HepG2 (cell line): ENCODE data around the gene THRSP. TPM values are rescaled to one million over a fixed set of nuclear protein-coding genes. Genes with fewer than 3 reads are reported as not detected.

Source experiments
- AGO1 ChIP-seq: fragments of 200-400 bp; formaldehyde crosslinking; IDR thresholded peaks from 2 replicates; pipeline ENCODE4 v1.6.1; 2017; ENCODE audit warnings: mild to moderate bottlenecking, low read depth, low read length, moderate library complexity; ENCODE audit not compliant: poor library complexity, severe bottlenecking
- CREB1 ChIP-seq, 2 experiments: fragments of 450-650 bp in 1 of 2; IDR thresholded peaks; 2 replicates each; pipeline ENCODE4 v1.6.1; 2016 to 2017; ENCODE audit warnings: control low read depth in 1 of 2, mild to moderate bottlenecking in 1 of 2, missing compliant biosample characterization in 1 of 2, missing genetic modification characterization in 1 of 2
- HDAC1 ChIP-seq: sonication (generic); formaldehyde crosslinking; IDR thresholded peaks from 2 replicates; pipeline ENCODE4 v1.5.1; 2020; ENCODE audit warnings: mild to moderate bottlenecking, missing genetic modification reagents
- HNRNPLL ChIP-seq: fragments of 200-400 bp; formaldehyde crosslinking; IDR thresholded peaks from 2 replicates; pipeline ENCODE4 v1.6.1; 2017; ENCODE audit warnings: mild to moderate bottlenecking, low read depth, low read length; ENCODE audit not compliant: poor library complexity, severe bottlenecking
- MYNN ChIP-seq: sonication (generic); formaldehyde crosslinking; IDR thresholded peaks from 2 replicates; pipeline ENCODE4 v1.4.0; 2020; ENCODE audit warnings: mild to moderate bottlenecking, low read depth, missing genetic modification reagents
- PHB2 ChIP-seq: fragments of 450-650 bp; IDR thresholded peaks from 2 replicates; pipeline ENCODE4 v1.6.1; 2018; ENCODE audit not compliant: partially characterized antibody
- YY1 ChIP-seq: IDR thresholded peaks from 2 replicates; pipeline ENCODE4 v1.6.1; 2011; ENCODE audit warnings: low read length, low read depth, moderate library complexity, mild to moderate bottlenecking; ENCODE audit not compliant: insufficient read depth, insufficient replicate concordance
- ZKSCAN1 ChIP-seq: fragments of 150-350 bp; IDR thresholded peaks from 2 replicates; pipeline ENCODE4 v1.6.1; 2014; ENCODE audit warnings: low read length
- ZKSCAN8 ChIP-seq: IDR thresholded peaks from 2 replicates; pipeline ENCODE4 v1.6.1; 2016; ENCODE audit warnings: borderline replicate concordance, missing genetic modification reagents, missing compliant biosample characterization
- ZNF510 ChIP-seq: sonication (generic); formaldehyde crosslinking; IDR thresholded peaks from 2 replicates; pipeline ENCODE4 v1.4.0; 2020; ENCODE audit warnings: low read depth, mild to moderate bottlenecking, missing genetic modification reagents
- ZNF678 ChIP-seq: sonication (generic); formaldehyde crosslinking; IDR thresholded peaks from 2 replicates; pipeline ENCODE4 v1.4.0; 2020; ENCODE audit warnings: mild to moderate bottlenecking, missing genetic modification reagents
- ZNF782 ChIP-seq: sonication (generic); formaldehyde crosslinking; IDR thresholded peaks from 2 replicates; pipeline ENCODE4 v1.4.0; 2020; ENCODE audit warnings: missing genetic modification reagents, mild to moderate bottlenecking, borderline replicate concordance
- polyA plus RNA-seq, 8 experiments: library from polyadenylated mRNA; depleted of rRNA in 3 of 8; stranded (reverse) in 7 of 8; unstranded in 1 of 8; fragments of >200 nt; fragmentation: Illumina TruSeq in 4 of 8; extraction: Trizol in 4 of 8; gene quantifications; 2 replicates each; pipeline versions ENCODE4 v1.2.1 to v1.2.3, GENCODE V29; 2011 to 2016; ENCODE audit warnings: low read depth in 4 of 8, missing spikeins in 1 of 8, mixed read lengths in 1 of 8; ENCODE audit not compliant: insufficient read depth in 1 of 8
- total RNA-seq, 5 experiments: library from RNA; depleted of rRNA; stranded (reverse); fragments of >200 nt; fragmentation: Illumina TruSeq; extraction: Trizol; gene quantifications; 2 replicates each; pipeline ENCODE4 v1.2.3, GENCODE V29; 2016; ENCODE audit warnings: low read depth in 1 of 5
- TF ChIP-seq, protein P1 (sequence below): sonication (generic); formaldehyde crosslinking; IDR thresholded peaks from 2 replicates; pipeline ENCODE4 v1.8.0; 2022; ENCODE audit warnings: missing genetic modification reagents, mild to moderate bottlenecking, moderate library complexity, borderline replicate concordance
- TF ChIP-seq, protein P2 (sequence below): sonication (generic); formaldehyde crosslinking; IDR thresholded peaks from 2 replicates; pipeline ENCODE4 v1.8.1; 2022; ENCODE audit warnings: low read depth, mild to moderate bottlenecking, missing genetic modification reagents
- TF ChIP-seq, protein P3 (sequence below): sonication (generic); formaldehyde crosslinking; IDR thresholded peaks from 2 replicates; pipeline ENCODE4 v1.4.0; 2020; ENCODE audit warnings: missing genetic modification reagents, borderline replicate concordance
- TF ChIP-seq, protein P4 (sequence below): IDR thresholded peaks from 2 replicates; pipeline ENCODE4 v1.6.1; 2012; ENCODE audit warnings: low read length, improper control_type of control experiment

THRSP gene
- total and polyA plus RNA-seq, 2 of the 13 experiments (the other 11 are each of a cell fraction or from before 2014, with no cell fraction given), result 0.13 to 0.58 TPM

GRCh38 chr11:78079232-78080083 is 15.8 kb downstream of the THRSP start, which contains the start of gene NDUFC2 (continued):
- TF ChIP-seq CREB1 (IDR thresholded peaks at IDR 0.05), result 0 out of 2 replicates have a peak, but pooled peaks have one; percentile 34
- TF ChIP-seq CREB1 (CRISPR knock-in tag; IDR thresholded peaks at IDR 0.05), result peak; percentile 58; the same call in 1 of the 2 replicates
- TF ChIP-seq HNRNPLL, result peak; percentile 87
- TF ChIP-seq, protein P1, sequence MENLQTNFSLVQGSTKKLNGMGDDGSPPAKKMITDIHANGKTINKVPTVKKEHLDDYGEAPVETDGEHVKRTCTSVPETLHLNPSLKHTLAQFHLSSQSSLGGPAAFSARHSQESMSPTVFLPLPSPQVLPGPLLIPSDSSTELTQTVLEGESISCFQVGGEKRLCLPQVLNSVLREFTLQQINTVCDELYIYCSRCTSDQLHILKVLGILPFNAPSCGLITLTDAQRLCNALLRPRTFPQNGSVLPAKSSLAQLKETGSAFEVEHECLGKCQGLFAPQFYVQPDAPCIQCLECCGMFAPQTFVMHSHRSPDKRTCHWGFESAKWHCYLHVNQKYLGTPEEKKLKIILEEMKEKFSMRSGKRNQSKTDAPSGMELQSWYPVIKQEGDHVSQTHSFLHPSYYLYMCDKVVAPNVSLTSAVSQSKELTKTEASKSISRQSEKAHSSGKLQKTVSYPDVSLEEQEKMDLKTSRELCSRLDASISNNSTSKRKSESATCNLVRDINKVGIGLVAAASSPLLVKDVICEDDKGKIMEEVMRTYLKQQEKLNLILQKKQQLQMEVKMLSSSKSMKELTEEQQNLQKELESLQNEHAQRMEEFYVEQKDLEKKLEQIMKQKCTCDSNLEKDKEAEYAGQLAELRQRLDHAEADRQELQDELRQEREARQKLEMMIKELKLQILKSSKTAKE (CRISPR knock-in tag), result no peak
- no peak for TF ChIP-seq ZNF678 (CRISPR knock-in tag)
- peak; percentile 41 for TF ChIP-seq AGO1
- peak; percentile 67 for TF ChIP-seq ZKSCAN1
- TF ChIP-seq PHB2, result no peak
- TF ChIP-seq, protein P2, sequence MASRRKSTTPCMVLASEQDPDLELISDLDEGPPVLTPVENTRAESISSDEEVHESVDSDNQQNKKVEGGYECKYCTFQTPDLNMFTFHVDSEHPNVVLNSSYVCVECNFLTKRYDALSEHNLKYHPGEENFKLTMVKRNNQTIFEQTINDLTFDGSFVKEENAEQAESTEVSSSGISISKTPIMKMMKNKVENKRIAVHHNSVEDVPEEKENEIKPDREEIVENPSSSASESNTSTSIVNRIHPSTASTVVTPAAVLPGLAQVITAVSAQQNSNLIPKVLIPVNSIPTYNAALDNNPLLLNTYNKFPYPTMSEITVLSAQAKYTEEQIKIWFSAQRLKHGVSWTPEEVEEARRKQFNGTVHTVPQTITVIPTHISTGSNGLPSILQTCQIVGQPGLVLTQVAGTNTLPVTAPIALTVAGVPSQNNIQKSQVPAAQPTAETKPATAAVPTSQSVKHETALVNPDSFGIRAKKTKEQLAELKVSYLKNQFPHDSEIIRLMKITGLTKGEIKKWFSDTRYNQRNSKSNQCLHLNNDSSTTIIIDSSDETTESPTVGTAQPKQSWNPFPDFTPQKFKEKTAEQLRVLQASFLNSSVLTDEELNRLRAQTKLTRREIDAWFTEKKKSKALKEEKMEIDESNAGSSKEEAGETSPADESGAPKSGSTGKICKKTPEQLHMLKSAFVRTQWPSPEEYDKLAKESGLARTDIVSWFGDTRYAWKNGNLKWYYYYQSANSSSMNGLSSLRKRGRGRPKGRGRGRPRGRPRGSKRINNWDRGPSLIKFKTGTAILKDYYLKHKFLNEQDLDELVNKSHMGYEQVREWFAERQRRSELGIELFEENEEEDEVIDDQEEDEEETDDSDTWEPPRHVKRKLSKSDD (CRISPR knock-in tag), result peak; percentile 94
- TF ChIP-seq HDAC1 (CRISPR knock-in tag), result peak; percentile 90
- TF ChIP-seq MYNN (CRISPR knock-in tag), result peak; percentile 91
- peak; percentile 91 for TF ChIP-seq ZKSCAN8 (CRISPR knock-in tag)
- TF ChIP-seq YY1, result peak; percentile 82
- TF ChIP-seq, protein P3, sequence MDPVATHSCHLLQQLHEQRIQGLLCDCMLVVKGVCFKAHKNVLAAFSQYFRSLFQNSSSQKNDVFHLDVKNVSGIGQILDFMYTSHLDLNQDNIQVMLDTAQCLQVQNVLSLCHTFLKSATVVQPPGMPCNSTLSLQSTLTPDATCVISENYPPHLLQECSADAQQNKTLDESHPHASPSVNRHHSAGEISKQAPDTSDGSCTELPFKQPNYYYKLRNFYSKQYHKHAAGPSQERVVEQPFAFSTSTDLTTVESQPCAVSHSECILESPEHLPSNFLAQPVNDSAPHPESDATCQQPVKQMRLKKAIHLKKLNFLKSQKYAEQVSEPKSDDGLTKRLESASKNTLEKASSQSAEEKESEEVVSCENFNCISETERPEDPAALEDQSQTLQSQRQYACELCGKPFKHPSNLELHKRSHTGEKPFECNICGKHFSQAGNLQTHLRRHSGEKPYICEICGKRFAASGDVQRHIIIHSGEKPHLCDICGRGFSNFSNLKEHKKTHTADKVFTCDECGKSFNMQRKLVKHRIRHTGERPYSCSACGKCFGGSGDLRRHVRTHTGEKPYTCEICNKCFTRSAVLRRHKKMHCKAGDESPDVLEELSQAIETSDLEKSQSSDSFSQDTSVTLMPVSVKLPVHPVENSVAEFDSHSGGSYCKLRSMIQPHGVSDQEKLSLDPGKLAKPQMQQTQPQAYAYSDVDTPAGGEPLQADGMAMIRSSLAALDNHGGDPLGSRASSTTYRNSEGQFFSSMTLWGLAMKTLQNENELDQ, result peak; percentile 94; the same call in 1 of the 2 replicates
- peak; percentile 95 for TF ChIP-seq ZNF782
- no peak for TF ChIP-seq ZNF510 (CRISPR knock-in tag)
- TF ChIP-seq, protein P4, sequence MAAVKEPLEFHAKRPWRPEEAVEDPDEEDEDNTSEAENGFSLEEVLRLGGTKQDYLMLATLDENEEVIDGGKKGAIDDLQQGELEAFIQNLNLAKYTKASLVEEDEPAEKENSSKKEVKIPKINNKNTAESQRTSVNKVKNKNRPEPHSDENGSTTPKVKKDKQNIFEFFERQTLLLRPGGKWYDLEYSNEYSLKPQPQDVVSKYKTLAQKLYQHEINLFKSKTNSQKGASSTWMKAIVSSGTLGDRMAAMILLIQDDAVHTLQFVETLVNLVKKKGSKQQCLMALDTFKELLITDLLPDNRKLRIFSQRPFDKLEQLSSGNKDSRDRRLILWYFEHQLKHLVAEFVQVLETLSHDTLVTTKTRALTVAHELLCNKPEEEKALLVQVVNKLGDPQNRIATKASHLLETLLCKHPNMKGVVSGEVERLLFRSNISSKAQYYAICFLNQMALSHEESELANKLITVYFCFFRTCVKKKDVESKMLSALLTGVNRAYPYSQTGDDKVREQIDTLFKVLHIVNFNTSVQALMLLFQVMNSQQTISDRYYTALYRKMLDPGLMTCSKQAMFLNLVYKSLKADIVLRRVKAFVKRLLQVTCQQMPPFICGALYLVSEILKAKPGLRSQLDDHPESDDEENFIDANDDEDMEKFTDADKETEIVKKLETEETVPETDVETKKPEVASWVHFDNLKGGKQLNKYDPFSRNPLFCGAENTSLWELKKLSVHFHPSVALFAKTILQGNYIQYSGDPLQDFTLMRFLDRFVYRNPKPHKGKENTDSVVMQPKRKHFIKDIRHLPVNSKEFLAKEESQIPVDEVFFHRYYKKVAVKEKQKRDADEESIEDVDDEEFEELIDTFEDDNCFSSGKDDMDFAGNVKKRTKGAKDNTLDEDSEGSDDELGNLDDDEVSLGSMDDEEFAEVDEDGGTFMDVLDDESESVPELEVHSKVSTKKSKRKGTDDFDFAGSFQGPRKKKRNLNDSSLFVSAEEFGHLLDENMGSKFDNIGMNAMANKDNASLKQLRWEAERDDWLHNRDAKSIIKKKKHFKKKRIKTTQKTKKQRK, result no peak
